IPS-15b (cell line): ENCODE measurements around the gene ZNF668.

Experiments used
- H3K27me3 ChIP-seq: one replicate; pipeline ENCODE4 v1.6.1; 2013; ENCODE audit warnings: low read length; ENCODE audit not compliant: control insufficient read depth, insufficient read depth
- H3K36me3 ChIP-seq: one replicate; pipeline ENCODE4 v1.6.1; 2013; ENCODE audit warnings: low read length; ENCODE audit not compliant: control insufficient read depth, insufficient read depth
- H3K4me1 ChIP-seq: one replicate; pipeline ENCODE4 v1.6.1; 2013; ENCODE audit warnings: mild to moderate bottlenecking, low read length; ENCODE audit not compliant: control insufficient read depth, insufficient read depth
- H3K4me3 ChIP-seq: one replicate; pipeline ENCODE4 v1.5.1; 2013; ENCODE audit warnings: low read depth, low read length
- H3K9ac ChIP-seq: one replicate; pipeline ENCODE4 v1.6.1; 2013; ENCODE audit warnings: low read depth, mild to moderate bottlenecking, low read length
- H3K9me3 ChIP-seq: one replicate; pipeline ENCODE4 v1.6.1; 2013; ENCODE audit warnings: mild to moderate bottlenecking, low read length; ENCODE audit not compliant: control insufficient read depth, insufficient read depth

Gene ZNF668

GRCh38 chr16:31093132-31093703 is 19.2 kb upstream of the ZNF668 start:
- H3K4me3 ChIP-seq = peak overlapping the region; percentile 98
- H3K27me3 ChIP-seq = no peaks in the 10 kb centered on the region
- H3K36me3 ChIP-seq = peaks cover 10% of the 10 kb centered on the region
- H3K4me1 ChIP-seq = no peaks in the 10 kb centered on the region
- no peak overlapping the region for H3K9ac ChIP-seq
- no peaks in the 10 kb centered on the region for H3K9me3 ChIP-seq

GRCh38 chr16:31092330-31092729 is 18.3 kb upstream of the ZNF668 start:
- peaks cover 10% of the 10 kb centered on the region for H3K36me3 ChIP-seq
- H3K27me3 ChIP-seq = no peaks in the 10 kb centered on the region
- no peak overlapping the region for H3K4me3 ChIP-seq
- H3K4me1 ChIP-seq = no peaks in the 10 kb centered on the region
- H3K9me3 ChIP-seq = no peaks in the 10 kb centered on the region
- H3K9ac ChIP-seq = no peak overlapping the region

DNA sequence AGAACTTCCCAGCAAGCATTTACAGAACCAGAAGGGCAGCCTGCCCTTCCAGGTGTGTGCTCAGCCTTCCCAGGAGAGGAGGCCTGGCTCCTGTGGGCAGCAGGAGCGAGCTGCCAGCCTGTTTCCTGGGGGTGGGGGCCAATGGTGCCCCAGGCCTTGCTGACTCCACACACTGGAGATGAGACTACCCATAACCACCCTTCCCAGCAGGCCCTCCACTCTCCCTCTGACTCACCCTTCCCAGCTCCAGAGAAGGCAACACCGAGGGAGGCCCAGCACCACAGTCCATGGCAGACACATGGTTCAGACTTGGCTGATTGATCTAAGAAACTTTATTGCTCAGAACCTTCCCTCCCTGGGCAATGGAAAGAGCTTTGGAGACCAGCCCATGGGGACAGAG is 16.5 kb upstream of the ZNF668 start:
- H3K9me3 ChIP-seq = no peaks in the 10 kb centered on the region
- H3K4me3 ChIP-seq = no peak overlapping the region
- no peak overlapping the region for H3K9ac ChIP-seq
- H3K27me3 ChIP-seq = no peaks in the 10 kb centered on the region
- no peaks in the 10 kb centered on the region for H3K4me1 ChIP-seq
- peaks cover 10% of the 10 kb centered on the region for H3K36me3 ChIP-seq

- Histone ChIP-seq H3K36me3 (peaks cover 10% of the 10 kb centered on the region), H3K27me3 (no peaks in the 10 kb centered on the region), H3K9ac (no peak overlapping the region), H3K4me1 (no peaks in the 10 kb centered on the region), H3K4me3 (no peak overlapping the region), H3K9me3 (no peaks in the 10 kb centered on the region)
Observed at GRCh38 chr16:31089199-31089598, 15.2 kb upstream of the ZNF668 start.

DNA sequence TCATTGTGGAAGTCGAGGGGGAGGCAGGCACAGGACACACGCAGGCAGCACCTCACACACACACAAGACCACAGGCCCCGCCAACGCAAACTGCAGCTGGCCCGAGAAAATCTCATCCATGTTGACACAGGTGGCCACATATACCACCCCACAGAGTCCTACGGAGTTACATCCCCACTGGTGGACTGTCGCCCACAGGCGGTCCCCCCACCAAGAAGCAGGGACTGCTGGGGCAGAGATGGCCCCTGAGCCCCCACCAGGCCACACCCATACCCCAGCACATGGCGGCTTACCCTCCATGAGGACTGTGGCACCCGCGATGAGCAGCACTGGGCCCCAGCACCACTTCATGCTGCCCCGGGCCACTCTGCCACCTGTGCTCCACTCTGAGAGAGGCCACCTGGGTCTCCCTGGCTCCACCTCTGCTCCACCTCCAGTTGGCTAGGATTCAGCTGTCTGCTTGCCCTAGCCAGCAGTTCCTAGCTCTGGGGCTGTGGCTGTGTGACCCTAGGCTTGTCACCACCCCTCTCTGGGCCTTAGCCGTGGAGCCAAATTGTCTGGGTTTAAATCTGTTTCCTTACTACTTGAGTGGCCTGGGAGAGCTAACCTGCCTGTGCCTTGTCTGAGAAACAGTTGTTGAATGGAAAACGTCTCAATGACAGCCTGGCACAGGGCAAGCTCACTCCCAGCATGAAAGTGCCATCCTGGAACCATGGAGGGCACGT is 14.6 kb upstream of the ZNF668 start, which contains the start of gene PRSS53:
TSS of gene PRSS53 (minus strand) at position 485 of the 725 bp plus-strand sequence. CDS start at position 351, 134 bp downstream.
- H3K4me1 ChIP-seq = no peaks in the 10 kb centered on the region
- H3K27me3 ChIP-seq = no peaks in the 10 kb centered on the region
- no peaks in the 10 kb centered on the region for H3K9me3 ChIP-seq
- H3K4me3 ChIP-seq = no peak within 1 kb of the TSS
- no peak within 1 kb of the TSS for H3K9ac ChIP-seq
- H3K36me3 ChIP-seq = peaks cover 10% of the 10 kb centered on the region

DNA sequence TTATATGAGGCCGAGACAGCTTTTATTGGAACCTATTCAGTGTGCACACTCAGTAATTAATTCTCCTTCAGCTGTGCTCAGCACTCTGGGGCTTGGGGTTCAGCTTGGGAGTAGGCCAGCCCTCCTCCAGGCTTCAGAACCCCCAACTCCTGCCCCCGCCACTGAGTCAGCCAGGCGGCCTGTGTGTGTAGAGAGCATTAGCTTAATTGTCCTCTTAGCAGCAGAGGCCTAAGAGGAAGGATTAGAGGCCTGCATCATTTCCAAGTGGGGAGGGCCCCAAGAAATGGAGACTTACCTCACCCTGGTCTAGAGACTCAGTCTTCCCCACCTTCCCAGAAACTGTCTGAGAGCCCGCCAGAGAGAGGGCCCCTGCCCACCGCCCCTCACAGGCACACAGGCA is 13.9 kb upstream of the ZNF668 start:
- Histone ChIP-seq H3K4me3 (no peak overlapping the region), H3K27me3 (no peaks in the 10 kb centered on the region), H3K9me3 (no peaks in the 10 kb centered on the region), H3K36me3 (peaks cover 10% of the 10 kb centered on the region), H3K9ac (no peak overlapping the region), H3K4me1 (no peaks in the 10 kb centered on the region)

DNA sequence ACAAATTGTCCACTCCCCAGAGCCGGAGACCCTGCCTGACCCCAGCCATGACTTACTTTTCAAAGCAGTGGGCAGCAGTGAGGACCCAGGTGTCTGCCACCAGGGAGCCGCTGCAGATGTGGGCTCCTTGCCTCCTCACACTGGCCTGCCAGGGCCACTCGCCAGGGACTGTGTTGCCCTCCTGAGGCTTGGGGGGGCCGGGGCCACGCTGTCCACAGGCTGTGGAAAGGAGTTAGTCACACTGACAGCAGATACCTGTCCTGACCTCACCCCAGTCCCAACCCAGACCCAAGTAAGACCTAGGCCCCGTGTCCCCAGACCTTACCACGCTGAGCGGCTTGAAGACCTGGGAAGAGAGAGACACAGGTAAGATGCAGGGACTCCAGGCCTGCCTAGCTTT is 13.4 kb upstream of the ZNF668 start:
- H3K4me1 ChIP-seq = no peaks in the 10 kb centered on the region
- H3K27me3 ChIP-seq = no peaks in the 10 kb centered on the region
- no peak overlapping the region for H3K9ac ChIP-seq
- H3K36me3 ChIP-seq = peaks cover 10% of the 10 kb centered on the region
- H3K4me3 ChIP-seq = no peak overlapping the region
- no peaks in the 10 kb centered on the region for H3K9me3 ChIP-seq

DNA sequence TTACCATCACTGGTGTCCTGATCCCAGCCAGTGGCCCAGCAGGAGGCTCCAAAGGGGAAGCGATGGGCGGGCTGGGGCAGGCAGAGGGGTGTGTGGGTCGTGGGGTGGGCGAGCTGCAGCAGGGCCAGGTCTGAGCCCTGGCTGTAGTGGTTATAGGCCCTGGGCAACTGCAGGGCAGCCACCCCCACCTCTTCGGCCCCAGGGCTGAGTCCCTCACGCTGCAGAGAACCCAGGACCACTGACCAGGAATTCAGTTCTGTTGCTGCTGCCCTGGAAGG is 12.5 kb upstream of the ZNF668 start:
- Histone ChIP-seq H3K4me3 (no peak overlapping the region), H3K9me3 (no peaks in the 10 kb centered on the region), H3K36me3 (peaks cover 18% of the 10 kb centered on the region), H3K9ac (no peak overlapping the region), H3K27me3 (no peaks in the 10 kb centered on the region), H3K4me1 (no peaks in the 10 kb centered on the region)

DNA sequence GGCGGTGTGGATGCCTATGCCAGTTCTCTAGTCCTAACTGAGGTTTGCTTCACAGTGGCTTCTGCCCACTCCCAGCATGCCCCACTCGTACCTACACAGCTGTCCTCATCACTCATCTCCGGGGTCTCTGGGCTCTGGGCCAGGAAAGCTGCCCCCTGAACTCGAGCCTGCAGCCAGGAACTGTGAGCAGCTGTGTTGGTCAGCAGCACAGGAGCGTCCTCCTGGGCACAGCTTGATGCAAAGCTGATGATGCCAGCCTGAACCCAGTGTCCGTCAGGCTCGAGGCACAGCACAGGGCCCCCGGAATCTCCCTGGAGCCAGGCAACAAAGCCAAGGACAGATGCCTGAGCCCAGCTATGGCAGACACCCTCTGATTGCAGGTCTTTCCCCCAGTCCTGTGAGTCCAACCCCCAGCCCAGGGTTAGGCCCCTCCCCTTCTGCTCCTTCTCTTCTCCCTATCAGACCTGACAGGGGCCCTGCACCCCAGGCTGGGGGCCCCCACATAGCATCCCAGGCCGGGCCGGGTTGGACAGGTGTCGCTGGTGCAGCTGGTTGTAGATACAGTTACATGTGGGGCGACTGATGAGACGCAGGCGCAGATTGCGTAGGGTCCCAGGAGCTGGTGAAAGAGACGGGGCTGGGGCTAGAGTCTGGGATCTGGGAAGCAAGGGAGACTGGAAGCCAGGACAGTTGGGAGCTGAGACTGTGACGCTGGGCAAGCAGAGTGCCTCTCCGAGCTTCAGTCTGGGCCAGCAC is 12.0 kb upstream of the ZNF668 start:
- Histone ChIP-seq H3K27me3 (no peaks in the 10 kb centered on the region), H3K4me3 (no peak overlapping the region), H3K4me1 (no peaks in the 10 kb centered on the region), H3K36me3 (peaks cover 20% of the 10 kb centered on the region), H3K9ac (no peak overlapping the region), H3K9me3 (no peaks in the 10 kb centered on the region)

DNA sequence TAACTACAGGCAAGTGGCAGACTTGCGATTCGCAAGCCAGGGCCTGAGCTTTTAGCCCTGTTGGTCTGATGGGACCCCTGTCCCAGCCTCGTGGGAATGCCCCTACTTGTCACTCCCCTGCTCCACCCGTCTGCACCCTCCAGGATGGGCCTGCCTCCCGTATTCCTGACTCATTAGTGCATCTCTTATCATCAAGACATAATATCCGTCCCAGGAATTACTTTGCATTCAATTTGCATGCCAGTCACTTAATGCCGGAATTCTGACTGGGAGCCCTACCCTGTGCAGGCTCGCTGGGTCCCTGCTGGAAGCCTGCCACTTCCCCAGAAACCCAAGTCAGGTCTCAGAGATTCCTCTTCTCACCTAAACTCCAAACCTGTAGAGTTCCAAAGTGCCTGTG is 11.4 kb upstream of the ZNF668 start:
- no peaks in the 10 kb centered on the region for H3K27me3 ChIP-seq
- peaks cover 20% of the 10 kb centered on the region for H3K36me3 ChIP-seq
- no peaks in the 10 kb centered on the region for H3K4me1 ChIP-seq
- H3K4me3 ChIP-seq = no peak overlapping the region
- H3K9me3 ChIP-seq = no peaks in the 10 kb centered on the region
- no peak overlapping the region for H3K9ac ChIP-seq

DNA sequence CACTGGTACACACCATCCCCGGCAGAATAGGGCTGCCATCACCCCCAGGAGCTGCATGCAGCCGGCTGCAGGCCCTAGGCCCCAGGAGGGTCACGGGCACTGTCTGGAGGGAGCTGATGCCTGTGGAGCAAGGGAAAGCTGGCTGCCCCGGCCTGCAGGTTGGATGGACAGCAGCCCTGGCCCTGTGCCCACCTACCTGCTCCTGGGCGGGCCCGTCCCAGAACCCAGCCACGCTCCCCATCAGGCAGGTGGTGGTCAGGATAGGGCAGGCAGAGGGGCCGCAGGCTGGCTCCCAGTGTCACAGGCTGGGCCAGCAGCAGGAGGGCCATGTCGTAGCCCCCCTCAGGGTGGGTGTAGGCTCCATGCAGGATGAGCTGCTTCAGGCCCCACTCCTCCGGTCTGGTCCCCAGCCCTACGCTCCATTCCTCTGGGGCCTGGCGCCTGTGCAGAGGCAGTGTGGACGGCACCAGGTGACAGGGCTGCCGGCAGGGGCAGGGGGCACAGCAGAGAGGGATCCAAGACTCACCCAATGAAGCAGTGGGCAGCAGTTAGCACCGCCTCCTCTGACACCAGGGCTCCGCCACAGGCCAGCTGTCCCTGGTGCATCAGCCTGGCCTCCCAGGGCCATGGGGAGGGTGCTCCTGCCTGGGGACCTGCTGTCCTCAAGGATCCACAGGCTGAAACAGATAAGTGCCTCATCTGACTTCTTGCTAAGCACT is 10.7 kb upstream of the ZNF668 start:
- H3K4me1 ChIP-seq = no peaks in the 10 kb centered on the region
- H3K9ac ChIP-seq = no peak overlapping the region
- no peaks in the 10 kb centered on the region for H3K9me3 ChIP-seq
- no peaks in the 10 kb centered on the region for H3K27me3 ChIP-seq
- no peak overlapping the region for H3K4me3 ChIP-seq
- peaks cover 25% of the 10 kb centered on the region for H3K36me3 ChIP-seq
